GM18517 (cell line): ENCODE measurements around the gene TUBGCP3.

Experiments
- ATAC-seq: cut with Tn5 transposase; IDR thresholded peaks from one replicate; pipeline ENCODE4 v1.9.1; 2021; ENCODE audit warnings: mild to moderate bottlenecking, moderate library complexity; ENCODE audit not compliant: unreplicated experiment

Gene TUBGCP3

GRCh38 chr13:112445411-112446271, 142.3 kb downstream of the TUBGCP3 start:
- no peak for ATAC-seq

GRCh38 chr13:112444416-112445399, 143.2 kb downstream of the TUBGCP3 start:
- ATAC-seq = no peak

DNA sequence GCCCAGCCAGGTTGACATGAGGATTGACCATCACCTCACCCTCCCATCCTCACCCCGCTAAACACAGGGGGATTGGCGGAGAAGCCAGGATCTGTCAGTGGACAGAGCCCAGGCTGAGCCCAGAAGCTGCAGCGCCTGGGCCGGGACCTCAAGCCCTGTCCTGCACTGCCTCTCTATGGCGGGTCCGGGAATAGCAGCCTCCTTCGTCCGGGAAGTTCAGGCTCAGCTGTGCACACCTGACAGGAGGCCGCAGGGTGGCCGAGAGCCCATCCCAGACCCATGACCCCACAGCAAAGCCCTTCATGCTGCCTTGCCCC, 144.0 kb downstream of the TUBGCP3 start:
- no peak for ATAC-seq

DNA sequence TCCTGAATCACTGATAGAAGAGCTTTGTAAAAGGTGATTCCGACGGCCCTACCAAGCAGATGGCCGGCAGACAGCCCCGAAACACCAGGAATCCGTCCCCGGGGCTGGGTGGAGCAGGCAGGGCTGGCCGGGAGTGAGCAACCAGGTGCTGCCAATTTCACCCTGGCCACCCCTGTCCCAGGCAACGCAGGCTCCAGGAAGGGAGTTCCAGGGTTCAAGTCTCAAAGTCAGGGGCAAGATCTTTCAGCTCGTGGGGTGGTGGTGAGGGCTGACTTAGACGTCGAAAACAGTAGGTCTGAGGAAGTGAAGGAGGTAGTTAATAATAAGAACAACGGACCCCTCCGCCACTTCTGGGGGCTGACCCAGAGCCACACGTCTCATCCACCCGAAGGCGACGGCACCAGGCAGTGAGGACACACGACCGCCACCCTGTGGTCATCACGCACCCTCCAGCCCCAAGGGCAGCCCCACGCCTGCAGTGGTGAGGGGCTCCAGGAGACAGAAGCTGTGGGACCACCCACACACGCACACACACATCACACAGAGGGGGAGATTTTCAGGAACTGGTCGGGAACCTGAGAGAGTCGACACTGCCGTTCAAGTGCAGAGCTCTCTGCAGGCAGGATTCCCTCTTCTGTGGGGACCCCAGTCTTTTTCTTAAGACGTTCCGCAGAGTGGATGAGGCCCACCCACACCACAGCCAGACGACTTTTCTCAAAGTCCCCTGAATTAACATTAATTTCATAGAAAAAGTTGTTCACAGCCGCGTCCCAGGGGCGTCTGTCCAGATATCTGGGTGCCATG, 144.6 kb downstream of the TUBGCP3 start:
- no peak for ATAC-seq

GRCh38 chr13:112442483-112443090, 145.4 kb downstream of the TUBGCP3 start:
- no peak for ATAC-seq

GRCh38 chr13:112441779-112442310, 146.1 kb downstream of the TUBGCP3 start:
- no peak for ATAC-seq

DNA sequence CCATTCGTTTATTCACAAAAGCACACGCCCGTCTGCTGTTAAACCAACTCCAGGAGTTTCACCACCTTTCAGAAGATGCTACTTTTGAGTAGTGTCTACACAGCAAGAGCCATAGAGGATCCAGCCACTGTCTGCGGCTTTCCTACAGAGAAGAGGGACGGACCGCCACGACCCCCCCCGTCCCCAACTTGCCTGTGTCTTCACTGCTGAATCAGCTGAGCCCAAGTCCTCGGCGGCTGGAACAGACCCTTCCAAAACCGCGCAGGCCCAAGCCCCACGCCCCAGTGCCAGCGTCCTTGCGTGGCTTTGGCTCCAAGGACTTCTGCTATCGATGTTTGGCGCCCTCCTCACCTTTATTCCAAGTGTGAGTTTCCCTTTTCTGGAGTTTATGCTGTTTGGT, 146.7 kb downstream of the TUBGCP3 start:
- no peak for ATAC-seq

GRCh38 chr13:112438515-112438914, 149.4 kb downstream of the TUBGCP3 start:
- ATAC-seq = no peak

- no peak for ATAC-seq
Measured at GRCh38 chr13:112438094-112438493, 149.9 kb downstream of the TUBGCP3 start.

DNA sequence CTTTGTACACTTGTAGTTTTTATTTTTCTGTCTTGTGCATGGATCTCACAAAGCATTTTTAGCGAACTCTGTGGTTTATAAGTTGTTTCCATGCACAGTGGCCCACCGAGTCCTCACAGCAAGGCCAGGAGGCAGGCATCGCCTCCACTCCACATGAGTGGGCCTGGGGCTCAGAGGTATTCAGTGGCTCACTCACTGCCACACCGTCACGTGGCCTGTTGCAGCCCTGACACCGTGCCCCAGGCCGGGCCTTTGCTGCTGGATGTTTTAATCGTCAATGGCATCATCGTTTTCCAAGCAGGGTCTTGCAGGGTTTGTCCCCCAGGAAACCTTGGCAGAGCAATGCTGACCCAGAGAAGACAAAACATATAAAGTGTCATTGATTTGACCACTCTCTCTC, 152.0 kb downstream of the TUBGCP3 start:
- ATAC-seq = no peak
